Esophagus (tissue), 2 donors: ENCODE results near the gene BTG3. TPM values are rescaled to one million over a fixed set of nuclear protein-coding genes. Genes with fewer than 3 reads are reported as not detected.

Experiments used
- H3K27ac ChIP-seq, 2 donors: one replicate each; pipeline ENCODE4 v1.5.1; 2013; ENCODE audit warnings: low read depth in 2 of 2, mild to moderate bottlenecking in 2 of 2, inconsistent platforms in 1 of 2, low read length in 1 of 2, moderate library complexity in 1 of 2
- H3K27me3 ChIP-seq, 2 donors: one replicate each; pipeline ENCODE4 v1.6.1; 2013; ENCODE audit warnings: low read length in 2 of 2, control low read depth in 1 of 2, mild to moderate bottlenecking in 1 of 2; ENCODE audit not compliant: insufficient read depth in 2 of 2, control insufficient read depth in 1 of 2
- H3K36me3 ChIP-seq, 2 donors: one replicate each; pipeline ENCODE4 v1.6.1; 2013; ENCODE audit warnings: low read length in 1 of 2; ENCODE audit not compliant: control insufficient read depth in 2 of 2, insufficient read depth in 2 of 2
- H3K4me1 ChIP-seq, 2 donors: one replicate each; pipeline ENCODE4 v1.6.1; 2013; ENCODE audit warnings: low read length in 1 of 2; ENCODE audit not compliant: control insufficient read depth in 2 of 2, insufficient read depth in 2 of 2
- H3K4me3 ChIP-seq, 2 donors: one replicate each; pipeline ENCODE4 v1.5.1; 2013; ENCODE audit warnings: low read length in 2 of 2, mild to moderate bottlenecking in 2 of 2, low read depth in 1 of 2, moderate library complexity in 1 of 2
- H3K9me3 ChIP-seq, 2 donors: one replicate each; pipeline ENCODE4 v1.6.1; 2013; ENCODE audit warnings: mild to moderate bottlenecking in 2 of 2, low read depth in 1 of 2, low read length in 1 of 2, moderate library complexity in 1 of 2; ENCODE audit not compliant: control insufficient read depth in 2 of 2, insufficient read depth in 1 of 2
- WGBS, 2 donors: extraction: QIAGEN DNeasy Blood & Tissue Kit; methylation state at CpG; one replicate each; pipeline ENCODE4 v1.1.7; 2013; 5-methylcytosine and 5-hydroxymethylcytosine counted together
- polyA plus RNA-seq, 2 donors: library from polyadenylated mRNA; stranded (reverse); fragments of 200-250 nt; gene quantifications; one replicate each; pipeline ENCODE4 v1.2.3, GENCODE V29; 2013
- donor health status: healthy with polysubstance abuse.
- donor health status: Bipolar disorder and iron deficiency.

The BTG3 gene
- polyA plus RNA-seq, 2 donors: 26.4 to 35.4 TPM

- Histone ChIP-seq H3K27ac (no peak overlapping the region), H3K27me3 (no peaks in the 10 kb centered on the region), H3K4me3 (no peak overlapping the region), H3K4me1 (no peaks in the 10 kb centered on the region), H3K9me3 (no peaks in the 10 kb centered on the region), H3K36me3 (no peaks in the 10 kb centered on the region)
- 93 to 96% methylated on average over 5 of the region's 5 CpGs for WGBS, 2 donors
These were observed 37.6 kb downstream of the BTG3 start for GRCh38 chr21:17575076-17575475.

- no peaks in the 10 kb centered on the region for H3K36me3 ChIP-seq
- 81 to 93% methylated on average over 6 of the region's 6 CpGs for WGBS, 2 donors
- no peak overlapping the region for H3K4me3 ChIP-seq
- H3K27me3 ChIP-seq: no peaks in the 10 kb centered on the region
- H3K9me3 ChIP-seq: no peaks in the 10 kb centered on the region
- no peak overlapping the region for H3K27ac ChIP-seq
- no peaks in the 10 kb centered on the region for H3K4me1 ChIP-seq
These were observed 40.3 kb downstream of the BTG3 start for GRCh38 chr21:17572431-17572830.

GRCh38 chr21:17570786-17571185 lies 41.9 kb downstream of the BTG3 start:
- no peaks in the 10 kb centered on the region for H3K27me3 ChIP-seq
- no peaks in the 10 kb centered on the region for H3K4me1 ChIP-seq
- no peaks in the 10 kb centered on the region for H3K9me3 ChIP-seq
- no peaks in the 10 kb centered on the region for H3K36me3 ChIP-seq
- 86 to 87% methylated on average over 9 of the region's 9 CpGs for WGBS, 2 donors
- no peak overlapping the region for H3K4me3 ChIP-seq
- H3K27ac ChIP-seq: no peak overlapping the region

GRCh38 chr21:17560377-17561025 lies 52.2 kb downstream of the BTG3 start:
- WGBS, 2 donors: 75 to 85% methylated on average over 5 of the region's 5 CpGs
- no peaks in the 10 kb centered on the region for H3K9me3 ChIP-seq
- no peaks in the 10 kb centered on the region for H3K27me3 ChIP-seq
- H3K27ac ChIP-seq: no peak overlapping the region
- H3K4me1 ChIP-seq: no peaks in the 10 kb centered on the region
- no peak overlapping the region for H3K4me3 ChIP-seq
- H3K36me3 ChIP-seq: peaks cover 0 to 4% of the 10 kb centered on the region in 2 donors

GRCh38 chr21:17554679-17555465 lies 57.8 kb downstream of the BTG3 start:
- no peaks in the 10 kb centered on the region for H3K9me3 ChIP-seq
- no peaks in the 10 kb centered on the region for H3K4me1 ChIP-seq
- WGBS, 2 donors: 59 to 64% methylated on average over 6 of the region's 6 CpGs
- no peaks in the 10 kb centered on the region for H3K27me3 ChIP-seq
- no peak overlapping the region for H3K4me3 ChIP-seq
- no peak overlapping the region for H3K27ac ChIP-seq
- no peaks in the 10 kb centered on the region for H3K36me3 ChIP-seq

- no peaks in the 10 kb centered on the region for H3K4me1 ChIP-seq
- H3K36me3 ChIP-seq: no peaks in the 10 kb centered on the region
- no peaks in the 10 kb centered on the region for H3K9me3 ChIP-seq
- no peak overlapping the region for H3K27ac ChIP-seq
- 46 to 91% methylated on average over 2 of the region's 2 CpGs for WGBS, 2 donors
- H3K27me3 ChIP-seq: no peaks in the 10 kb centered on the region
- no peak overlapping the region for H3K4me3 ChIP-seq
These were observed 58.6 kb downstream of the BTG3 start for GRCh38 chr21:17554120-17554519.

- Histone ChIP-seq H3K27ac (no peak overlapping the region), H3K9me3 (no peaks in the 10 kb centered on the region), H3K27me3 (no peaks in the 10 kb centered on the region), H3K4me1 (peaks cover 0 to 3% of the 10 kb centered on the region in 2 donors), H3K36me3 (peaks cover 0 to 3% of the 10 kb centered on the region in 2 donors), H3K4me3 (no peak overlapping the region)
These were observed 60.3 kb downstream of the BTG3 start for GRCh38 chr21:17552410-17552809.

GRCh38 chr21:17550671-17551308 lies 61.9 kb downstream of the BTG3 start:
- Histone ChIP-seq H3K4me1 (peaks cover 0 to 3% of the 10 kb centered on the region in 2 donors), H3K4me3 (no peak overlapping the region), H3K27ac (no peak overlapping the region), H3K9me3 (no peaks in the 10 kb centered on the region), H3K27me3 (no peaks in the 10 kb centered on the region), H3K36me3 (peaks cover 0 to 3% of the 10 kb centered on the region in 2 donors)
- 63 to 75% methylated on average over 5 of the region's 5 CpGs for WGBS, 2 donors

GRCh38 chr21:17548262-17548661 lies 64.4 kb downstream of the BTG3 start:
- H3K36me3 ChIP-seq: peaks cover 0 to 3% of the 10 kb centered on the region in 2 donors
- no peak overlapping the region for H3K27ac ChIP-seq
- no peaks in the 10 kb centered on the region for H3K9me3 ChIP-seq
- 62 to 70% methylated on average over 7 of the region's 7 CpGs for WGBS, 2 donors
- H3K4me1 ChIP-seq: peaks cover 0 to 3% of the 10 kb centered on the region in 2 donors
- H3K4me3 ChIP-seq: no peak overlapping the region
- no peaks in the 10 kb centered on the region for H3K27me3 ChIP-seq
